SK-N-SH treated with all-trans-retinoic acid at 6 μM for 48 hours (cell line): ENCODE data around the gene RALGPS1.

Experiments
- ATAC-seq: fragments of 200-7000 bp; cut with Tn5 transposase; 3 replicates; pipeline ENCODE4 v1.9.1; 2020; ENCODE audit warnings: mild to moderate bottlenecking, moderate library complexity
- ARNTL ChIP-seq: fragments of 450-650 bp; formaldehyde crosslinking; IDR thresholded peaks from 2 replicates; pipeline ENCODE4 v1.5.0; 2020; ENCODE audit warnings: low read depth, mild to moderate bottlenecking, moderate library complexity, borderline replicate concordance
- BACH2 ChIP-seq: fragments of 250-450 bp; sonication (Bioruptor Pico); IDR thresholded peaks from 2 replicates; pipeline ENCODE4 v1.9.0; 2021; ENCODE audit warnings: mild to moderate bottlenecking, borderline replicate concordance
- CSDC2 ChIP-seq: fragments of 250-450 bp; sonication (Bioruptor Pico); IDR thresholded peaks from 2 replicates; pipeline ENCODE4 v1.5.0; 2020; ENCODE audit warnings: mild to moderate bottlenecking, moderate library complexity
- CSRNP3 ChIP-seq: fragments of 250-450 bp; sonication (Bioruptor Pico); IDR thresholded peaks from 2 replicates; pipeline ENCODE4 v1.5.1; 2021; ENCODE audit warnings: mild to moderate bottlenecking, moderate library complexity
- ESRRG ChIP-seq: fragments of 250-450 bp; sonication (Bioruptor Pico); IDR thresholded peaks from 2 replicates; pipeline ENCODE4 v1.6.1; 2021; ENCODE audit warnings: mild to moderate bottlenecking
- GLIS3 ChIP-seq: fragments of 250-450 bp; sonication (Bioruptor Pico); IDR thresholded peaks from 2 replicates; pipeline ENCODE4 v1.5.0; 2020; ENCODE audit warnings: mild to moderate bottlenecking, moderate library complexity
- ISL1 ChIP-seq: fragments of 250-450 bp; sonication (Bioruptor Pico); IDR thresholded peaks from 2 replicates; pipeline ENCODE4 v2.1.2; 2022; ENCODE audit warnings: mild to moderate bottlenecking, moderate library complexity
- OSR1 ChIP-seq: fragments of 250-450 bp; sonication (Bioruptor Pico); IDR thresholded peaks from 2 replicates; pipeline ENCODE4 v1.8.0; 2022; ENCODE audit warnings: moderate library complexity, mild to moderate bottlenecking, inconsistent platforms
- PATZ1 ChIP-seq: fragments of 250-450 bp; sonication (Bioruptor Pico); IDR thresholded peaks from 2 replicates; pipeline ENCODE4 v1.8.0; 2020; ENCODE audit warnings: mild to moderate bottlenecking, moderate library complexity, borderline replicate concordance
- POU6F1 ChIP-seq: fragments of 250-450 bp; sonication (Bioruptor Pico); IDR thresholded peaks from 2 replicates; pipeline ENCODE4 v1.8.0; 2021; ENCODE audit warnings: low read depth, mild to moderate bottlenecking, moderate library complexity, borderline replicate concordance
- PPARA ChIP-seq: fragments of 250-450 bp; sonication (Bioruptor Pico); IDR thresholded peaks from 2 replicates; pipeline ENCODE4 v1.5.0; 2020; ENCODE audit warnings: mild to moderate bottlenecking, borderline replicate concordance
- RARB ChIP-seq: fragments of 250-450 bp; sonication (Bioruptor Pico); IDR thresholded peaks from 2 replicates; pipeline ENCODE4 v1.8.0; 2021; ENCODE audit warnings: mild to moderate bottlenecking, moderate library complexity
- TOX ChIP-seq: fragments of 250-450 bp; sonication (Bioruptor Pico); IDR thresholded peaks from 2 replicates; pipeline ENCODE4 v1.8.0; 2021; ENCODE audit warnings: mild to moderate bottlenecking, moderate library complexity, borderline replicate concordance
- ZFP3 ChIP-seq: fragments of 250-450 bp; sonication (Bioruptor Pico); IDR thresholded peaks from 2 replicates; pipeline ENCODE4 v1.5.0; 2020; ENCODE audit warnings: mild to moderate bottlenecking, moderate library complexity
- ZFP30 ChIP-seq: fragments of 450-650 bp; formaldehyde crosslinking; IDR thresholded peaks from 2 replicates; pipeline ENCODE4 v1.5.0; 2022; ENCODE audit warnings: mild to moderate bottlenecking, moderate library complexity
- ZNF565 ChIP-seq: fragments of 450-650 bp; formaldehyde crosslinking; conservative IDR thresholded peaks from 2 replicates; pipeline ENCODE4 v1.5.0; 2020; ENCODE audit warnings: low read depth, mild to moderate bottlenecking, moderate library complexity
- ZNF70 ChIP-seq: fragments of 450-650 bp; formaldehyde crosslinking; IDR thresholded peaks from 2 replicates; pipeline ENCODE4 v1.5.0; 2020; ENCODE audit warnings: mild to moderate bottlenecking, moderate library complexity
- ZNF8 ChIP-seq: fragments of 450-650 bp; formaldehyde crosslinking; IDR thresholded peaks from 2 replicates; pipeline ENCODE4 v1.5.0; 2020; ENCODE audit warnings: mild to moderate bottlenecking, moderate library complexity
- TF ChIP-seq, protein P1 (sequence below): fragments of 250-450 bp; sonication (Bioruptor Pico); IDR thresholded peaks from 2 replicates; pipeline ENCODE4 v1.5.0; 2020; ENCODE audit warnings: mild to moderate bottlenecking, moderate library complexity
- TF ChIP-seq, protein P2 (sequence below): fragments of 250-450 bp; sonication (Bioruptor Pico); IDR thresholded peaks from 2 replicates; pipeline ENCODE4 v1.5.1; 2020; ENCODE audit warnings: low read depth, mild to moderate bottlenecking, moderate library complexity

RALGPS1 gene

GRCh38 chr9:126980231-126980630, 65.6 kb downstream of the RALGPS1 start:
- no peak for ATAC-seq
- TF ChIP-seq CSRNP3 (CRISPR knock-in tag) (no peak), GLIS3 (CRISPR knock-in tag) (no peak), PATZ1 (CRISPR knock-in tag) (no peak), ARNTL (CRISPR knock-in tag) (no peak), BACH2 (CRISPR knock-in tag) (no peak), PPARA (CRISPR knock-in tag) (no peak), CSDC2 (CRISPR knock-in tag) (no peak), ZNF565 (CRISPR knock-in tag) (no peak), ZFP3 (CRISPR knock-in tag) (no peak), RARB (no peak), ESRRG (CRISPR knock-in tag) (no peak), POU6F1 (CRISPR knock-in tag) (no peak), ZNF8 (CRISPR knock-in tag) (no peak), ZFP30 (CRISPR knock-in tag) (no peak), ISL1 (CRISPR knock-in tag) (no peak)
- TF ChIP-seq, protein P1, sequence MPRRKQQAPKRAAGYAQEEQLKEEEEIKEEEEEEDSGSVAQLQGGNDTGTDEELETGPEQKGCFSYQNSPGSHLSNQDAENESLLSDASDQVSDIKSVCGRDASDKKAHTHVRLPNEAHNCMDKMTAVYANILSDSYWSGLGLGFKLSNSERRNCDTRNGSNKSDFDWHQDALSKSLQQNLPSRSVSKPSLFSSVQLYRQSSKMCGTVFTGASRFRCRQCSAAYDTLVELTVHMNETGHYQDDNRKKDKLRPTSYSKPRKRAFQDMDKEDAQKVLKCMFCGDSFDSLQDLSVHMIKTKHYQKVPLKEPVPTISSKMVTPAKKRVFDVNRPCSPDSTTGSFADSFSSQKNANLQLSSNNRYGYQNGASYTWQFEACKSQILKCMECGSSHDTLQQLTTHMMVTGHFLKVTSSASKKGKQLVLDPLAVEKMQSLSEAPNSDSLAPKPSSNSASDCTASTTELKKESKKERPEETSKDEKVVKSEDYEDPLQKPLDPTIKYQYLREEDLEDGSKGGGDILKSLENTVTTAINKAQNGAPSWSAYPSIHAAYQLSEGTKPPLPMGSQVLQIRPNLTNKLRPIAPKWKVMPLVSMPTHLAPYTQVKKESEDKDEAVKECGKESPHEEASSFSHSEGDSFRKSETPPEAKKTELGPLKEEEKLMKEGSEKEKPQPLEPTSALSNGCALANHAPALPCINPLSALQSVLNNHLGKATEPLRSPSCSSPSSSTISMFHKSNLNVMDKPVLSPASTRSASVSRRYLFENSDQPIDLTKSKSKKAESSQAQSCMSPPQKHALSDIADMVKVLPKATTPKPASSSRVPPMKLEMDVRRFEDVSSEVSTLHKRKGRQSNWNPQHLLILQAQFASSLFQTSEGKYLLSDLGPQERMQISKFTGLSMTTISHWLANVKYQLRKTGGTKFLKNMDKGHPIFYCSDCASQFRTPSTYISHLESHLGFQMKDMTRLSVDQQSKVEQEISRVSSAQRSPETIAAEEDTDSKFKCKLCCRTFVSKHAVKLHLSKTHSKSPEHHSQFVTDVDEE = no peak
- TF ChIP-seq, protein P2, sequence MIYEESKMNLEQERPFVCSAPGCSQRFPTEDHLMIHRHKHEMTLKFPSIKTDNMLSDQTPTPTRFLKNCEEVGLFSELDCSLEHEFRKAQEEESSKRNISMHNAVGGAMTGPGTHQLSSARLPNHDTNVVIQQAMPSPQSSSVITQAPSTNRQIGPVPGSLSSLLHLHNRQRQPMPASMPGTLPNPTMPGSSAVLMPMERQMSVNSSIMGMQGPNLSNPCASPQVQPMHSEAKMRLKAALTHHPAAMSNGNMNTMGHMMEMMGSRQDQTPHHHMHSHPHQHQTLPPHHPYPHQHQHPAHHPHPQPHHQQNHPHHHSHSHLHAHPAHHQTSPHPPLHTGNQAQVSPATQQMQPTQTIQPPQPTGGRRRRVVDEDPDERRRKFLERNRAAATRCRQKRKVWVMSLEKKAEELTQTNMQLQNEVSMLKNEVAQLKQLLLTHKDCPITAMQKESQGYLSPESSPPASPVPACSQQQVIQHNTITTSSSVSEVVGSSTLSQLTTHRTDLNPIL (CRISPR knock-in tag) = no peak

- ATAC-seq = no peak
- TF ChIP-seq PATZ1 (CRISPR knock-in tag) (no peak), POU6F1 (CRISPR knock-in tag) (no peak), RARB (no peak), ZFP3 (CRISPR knock-in tag) (no peak), GLIS3 (CRISPR knock-in tag) (no peak), OSR1 (no peak), BACH2 (CRISPR knock-in tag) (no peak), ZNF8 (CRISPR knock-in tag) (no peak), TOX (CRISPR knock-in tag) (no peak), CSRNP3 (CRISPR knock-in tag) (no peak), CSDC2 (CRISPR knock-in tag) (no peak), ZNF70 (no peak)
- TF ChIP-seq, protein P2 (CRISPR knock-in tag) = no peak
Measured at GRCh38 chr9:126981218-126981617, 66.6 kb downstream of the RALGPS1 start.
